Measurements from ENCODE around the gene SH3BGRL3.

Gene SH3BGRL3

GRCh38 chr1:26296340-26297056 lies 16.6 kb downstream of the SH3BGRL3 start:
- TF ChIP-seq, protein P1, sequence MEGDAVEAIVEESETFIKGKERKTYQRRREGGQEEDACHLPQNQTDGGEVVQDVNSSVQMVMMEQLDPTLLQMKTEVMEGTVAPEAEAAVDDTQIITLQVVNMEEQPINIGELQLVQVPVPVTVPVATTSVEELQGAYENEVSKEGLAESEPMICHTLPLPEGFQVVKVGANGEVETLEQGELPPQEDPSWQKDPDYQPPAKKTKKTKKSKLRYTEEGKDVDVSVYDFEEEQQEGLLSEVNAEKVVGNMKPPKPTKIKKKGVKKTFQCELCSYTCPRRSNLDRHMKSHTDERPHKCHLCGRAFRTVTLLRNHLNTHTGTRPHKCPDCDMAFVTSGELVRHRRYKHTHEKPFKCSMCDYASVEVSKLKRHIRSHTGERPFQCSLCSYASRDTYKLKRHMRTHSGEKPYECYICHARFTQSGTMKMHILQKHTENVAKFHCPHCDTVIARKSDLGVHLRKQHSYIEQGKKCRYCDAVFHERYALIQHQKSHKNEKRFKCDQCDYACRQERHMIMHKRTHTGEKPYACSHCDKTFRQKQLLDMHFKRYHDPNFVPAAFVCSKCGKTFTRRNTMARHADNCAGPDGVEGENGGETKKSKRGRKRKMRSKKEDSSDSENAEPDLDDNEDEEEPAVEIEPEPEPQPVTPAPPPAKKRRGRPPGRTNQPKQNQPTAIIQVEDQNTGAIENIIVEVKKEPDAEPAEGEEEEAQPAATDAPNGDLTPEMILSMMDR (IDR thresholded peaks at IDR 0.05; ENCODE audit: low read depth, low read length, poor library complexity, severe bottlenecking): no peak
- TF ChIP-seq EZH2phosphoT487 (IDR thresholded peaks at IDR 0.05; ENCODE audit: borderline replicate concordance, low read length): no peak
- no peaks in the 10 kb centered on the region for H4K20me1 ChIP-seq (ENCODE audit: control insufficient read depth, insufficient read depth, low read depth, low read length)
- H3K4me1 ChIP-seq (ENCODE audit: control insufficient read depth, low read length): peaks cover 45% of the 10 kb centered on the region
- H3K9me2 ChIP-seq (replicated peaks; ENCODE audit: control insufficient read depth, low read length): no peaks in the 10 kb centered on the region
- H3K27ac ChIP-seq (ENCODE audit: low read depth, low read length): no peak overlapping the region
- H3K4me2 ChIP-seq (ENCODE audit: low read length): no peak overlapping the region
- no peaks in the 10 kb centered on the region; the same call in 1 of the 2 replicates for H3K79me2 ChIP-seq (ENCODE audit: control insufficient read depth, low read length)
- peaks cover 5% of the 10 kb centered on the region; the same call in 1 of the 2 replicates for H3F3A ChIP-seq (ENCODE audit: control insufficient read depth, insufficient read depth)
- no peak overlapping the region for H3K4me3 ChIP-seq (ENCODE audit: low read length)
- H3K9me3 ChIP-seq (ENCODE audit: control insufficient read depth, insufficient read depth, low read length): no peaks in the 10 kb centered on the region
- H3K36me3 ChIP-seq (ENCODE audit: control insufficient read depth, low read length): peaks cover 24% of the 10 kb centered on the region
- no peaks in the 10 kb centered on the region for H3K27me3 ChIP-seq (ENCODE audit: control insufficient read depth, low read length)

- no peaks in the 10 kb centered on the region; the same call in 1 of the 2 replicates for H3K79me2 ChIP-seq (ENCODE audit: control insufficient read depth, low read length)
- no peak overlapping the region for H3K27ac ChIP-seq (ENCODE audit: low read depth, low read length)
- H3K4me1 ChIP-seq (ENCODE audit: control insufficient read depth, low read length): peaks cover 38% of the 10 kb centered on the region
- H3K9me2 ChIP-seq (replicated peaks; ENCODE audit: control insufficient read depth, low read length): no peaks in the 10 kb centered on the region
- no peak overlapping the region for H3K4me3 ChIP-seq (ENCODE audit: low read length)
- no peaks in the 10 kb centered on the region for H4K20me1 ChIP-seq (ENCODE audit: control insufficient read depth, insufficient read depth, low read depth, low read length)
- no peak overlapping the region for H3K4me2 ChIP-seq (ENCODE audit: low read length)
- peaks cover 19% of the 10 kb centered on the region for H3K36me3 ChIP-seq (ENCODE audit: control insufficient read depth, low read length)
- H3K9me3 ChIP-seq (ENCODE audit: control insufficient read depth, insufficient read depth, low read length): no peaks in the 10 kb centered on the region
- TF ChIP-seq EZH2phosphoT487 (IDR thresholded peaks at IDR 0.05; ENCODE audit: borderline replicate concordance, low read length): no peak
- TF ChIP-seq, protein P1 (IDR thresholded peaks at IDR 0.05; ENCODE audit: low read depth, low read length, poor library complexity, severe bottlenecking): no peak
- H3F3A ChIP-seq (ENCODE audit: control insufficient read depth, insufficient read depth): peaks cover 5% of the 10 kb centered on the region; the same call in 1 of the 2 replicates
- no peaks in the 10 kb centered on the region for H3K27me3 ChIP-seq (ENCODE audit: control insufficient read depth, low read length)
These were observed 17.3 kb downstream of the SH3BGRL3 start for GRCh38 chr1:26297057-26297790.

DNA sequence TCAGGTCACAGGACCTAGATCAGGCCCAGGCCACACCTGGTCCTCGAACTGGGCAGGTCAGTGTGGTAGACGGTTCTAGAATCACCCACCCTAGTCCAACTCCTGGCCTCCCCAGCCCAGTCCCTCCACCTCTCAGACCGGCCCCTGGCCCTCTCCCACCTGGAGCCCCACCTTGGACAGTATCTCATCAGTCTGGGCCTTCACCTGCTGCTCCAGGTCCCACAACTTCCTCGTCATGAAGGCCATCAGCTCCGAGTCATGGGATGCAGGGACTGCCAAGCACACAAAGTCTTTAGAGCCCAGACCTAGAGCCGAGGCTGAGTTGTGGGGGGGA lies 17.9 kb downstream of the SH3BGRL3 start:
- Histone ChIP-seq H3F3A (ENCODE audit: control insufficient read depth, insufficient read depth) (peaks cover 4% of the 10 kb centered on the region; the same call in 1 of the 2 replicates), H3K4me1 (ENCODE audit: control insufficient read depth, low read length) (peaks cover 36% of the 10 kb centered on the region), H3K9me2 (replicated peaks; ENCODE audit: control insufficient read depth, low read length) (no peaks in the 10 kb centered on the region), H3K4me2 (ENCODE audit: low read length) (no peak overlapping the region), H3K4me3 (ENCODE audit: low read length) (no peak overlapping the region), H3K36me3 (ENCODE audit: control insufficient read depth, low read length) (peaks cover 19% of the 10 kb centered on the region), H3K27me3 (ENCODE audit: control insufficient read depth, low read length) (no peaks in the 10 kb centered on the region), H3K27ac (ENCODE audit: low read depth, low read length) (no peak overlapping the region), H3K79me2 (ENCODE audit: control insufficient read depth, low read length) (peaks cover 4% of the 10 kb centered on the region), H4K20me1 (ENCODE audit: control insufficient read depth, insufficient read depth, low read depth, low read length) (no peaks in the 10 kb centered on the region), H3K9me3 (ENCODE audit: control insufficient read depth, insufficient read depth, low read length) (no peaks in the 10 kb centered on the region)
- no peak for TF ChIP-seq EZH2phosphoT487 (IDR thresholded peaks at IDR 0.05; ENCODE audit: borderline replicate concordance, low read length)
- TF ChIP-seq, protein P1 (IDR thresholded peaks at IDR 0.05; ENCODE audit: low read depth, low read length, poor library complexity, severe bottlenecking): no peak
